ENCODE results near the gene CYP4F3.

The CYP4F3 gene

DNA sequence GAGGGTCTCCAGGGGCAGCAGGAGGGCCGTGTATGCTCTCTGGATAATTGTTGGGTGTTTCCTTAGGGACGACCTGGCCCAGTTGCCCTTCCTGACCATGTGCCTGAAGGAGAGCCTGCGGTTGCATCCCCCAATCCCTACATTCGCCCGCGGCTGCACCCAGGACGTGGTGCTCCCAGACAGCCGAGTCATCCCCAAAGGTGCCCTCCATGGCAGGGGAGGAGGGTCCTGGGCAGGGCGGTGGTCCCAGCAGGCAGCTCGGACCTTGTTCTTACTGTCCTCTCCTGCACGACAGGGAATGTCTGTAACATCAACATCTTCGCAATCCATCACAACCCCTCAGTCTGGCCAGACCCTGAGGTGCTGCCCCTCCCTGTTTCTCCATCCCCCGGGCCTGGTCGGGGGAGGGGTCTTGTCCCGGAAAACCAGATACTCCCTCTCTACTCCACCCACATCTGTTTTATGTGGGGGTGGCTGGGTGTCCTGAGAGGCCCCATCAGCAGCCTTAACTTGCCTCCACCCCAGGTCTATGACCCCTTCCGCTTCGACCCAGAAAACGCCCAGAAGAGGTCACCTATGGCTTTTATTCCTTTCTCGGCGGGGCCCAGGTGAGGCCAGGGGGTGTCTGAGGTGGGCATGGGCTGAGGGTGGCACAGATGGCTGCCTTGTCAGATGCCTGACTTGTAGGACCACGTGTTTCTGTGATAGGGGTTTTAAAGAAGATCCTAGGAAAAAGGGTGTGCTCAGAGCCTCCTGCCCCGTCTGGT is 12.3 kb upstream of the CYP4F3 start:
- Histone ChIP-seq H3K4me3 (ENCODE audit: low read depth, low read length) (no peak overlapping the region), H3K27me3 (ENCODE audit: insufficient read depth, low read depth, severe bottlenecking) (peaks cover 65% of the 10 kb centered on the region), H3K27ac (no peak overlapping the region), H3K9me3 (ENCODE audit: severe bottlenecking) (no peaks in the 10 kb centered on the region), H3K36me3 (no peaks in the 10 kb centered on the region)
- no peak for DNase-seq
- TF ChIP-seq, protein P1, sequence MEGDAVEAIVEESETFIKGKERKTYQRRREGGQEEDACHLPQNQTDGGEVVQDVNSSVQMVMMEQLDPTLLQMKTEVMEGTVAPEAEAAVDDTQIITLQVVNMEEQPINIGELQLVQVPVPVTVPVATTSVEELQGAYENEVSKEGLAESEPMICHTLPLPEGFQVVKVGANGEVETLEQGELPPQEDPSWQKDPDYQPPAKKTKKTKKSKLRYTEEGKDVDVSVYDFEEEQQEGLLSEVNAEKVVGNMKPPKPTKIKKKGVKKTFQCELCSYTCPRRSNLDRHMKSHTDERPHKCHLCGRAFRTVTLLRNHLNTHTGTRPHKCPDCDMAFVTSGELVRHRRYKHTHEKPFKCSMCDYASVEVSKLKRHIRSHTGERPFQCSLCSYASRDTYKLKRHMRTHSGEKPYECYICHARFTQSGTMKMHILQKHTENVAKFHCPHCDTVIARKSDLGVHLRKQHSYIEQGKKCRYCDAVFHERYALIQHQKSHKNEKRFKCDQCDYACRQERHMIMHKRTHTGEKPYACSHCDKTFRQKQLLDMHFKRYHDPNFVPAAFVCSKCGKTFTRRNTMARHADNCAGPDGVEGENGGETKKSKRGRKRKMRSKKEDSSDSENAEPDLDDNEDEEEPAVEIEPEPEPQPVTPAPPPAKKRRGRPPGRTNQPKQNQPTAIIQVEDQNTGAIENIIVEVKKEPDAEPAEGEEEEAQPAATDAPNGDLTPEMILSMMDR (IDR thresholded peaks at IDR 0.05; ENCODE audit: low read depth, low read length) = no peak

DNA sequence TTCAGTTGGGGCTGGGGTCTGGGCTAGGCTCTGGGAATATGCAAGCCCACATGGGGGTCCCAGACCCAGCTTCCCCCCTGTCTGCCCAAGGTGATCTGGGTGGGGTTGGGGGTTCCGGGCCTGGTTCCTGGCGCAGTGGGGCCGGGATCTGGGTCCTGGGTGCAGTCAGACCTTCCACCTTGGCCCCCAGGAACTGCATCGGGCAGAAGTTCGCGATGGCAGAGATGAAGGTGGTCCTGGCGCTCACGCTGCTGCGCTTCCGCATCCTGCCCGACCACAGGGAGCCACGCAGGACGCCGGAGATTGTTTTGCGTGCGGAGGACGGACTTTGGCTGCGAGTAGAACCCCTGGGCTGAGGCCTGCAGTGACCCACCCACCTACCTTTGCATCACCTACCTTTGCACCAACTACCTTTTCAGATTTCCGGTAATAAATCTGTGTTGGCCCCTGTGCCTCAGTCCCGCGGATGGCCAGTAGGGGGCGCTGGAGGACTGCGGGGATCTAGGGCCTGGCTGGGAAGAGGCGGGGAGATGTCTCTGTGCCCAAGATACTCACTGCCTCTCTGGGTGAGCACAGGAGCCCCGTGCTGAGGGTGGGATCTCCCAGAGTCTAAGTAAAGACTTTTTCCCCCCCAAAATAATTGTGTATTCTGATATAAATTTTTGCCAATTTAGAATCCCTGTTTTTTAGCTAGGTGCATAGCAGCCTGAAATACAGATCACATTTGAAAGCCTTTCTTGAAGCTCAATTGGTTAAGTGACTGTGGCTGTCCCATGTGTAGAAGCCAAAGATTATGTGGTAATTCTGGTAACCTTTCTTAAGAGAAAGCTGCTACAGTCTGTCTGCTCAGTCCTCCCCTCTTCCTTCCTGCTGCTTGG is 11.5 kb upstream of the CYP4F3 start:
- peaks cover 63% of the 10 kb centered on the region for H3K27me3 ChIP-seq (ENCODE audit: insufficient read depth, low read depth, severe bottlenecking)
- H3K9me3 ChIP-seq (ENCODE audit: severe bottlenecking) = no peaks in the 10 kb centered on the region
- H3K27ac ChIP-seq = no peak overlapping the region
- no peaks in the 10 kb centered on the region for H3K36me3 ChIP-seq
- TF ChIP-seq, protein P1 (IDR thresholded peaks at IDR 0.05; ENCODE audit: low read depth, low read length) = peak; percentile 83
- H3K4me3 ChIP-seq (ENCODE audit: low read depth, low read length) = no peak overlapping the region
- peak; percentile 72 for DNase-seq

DNA sequence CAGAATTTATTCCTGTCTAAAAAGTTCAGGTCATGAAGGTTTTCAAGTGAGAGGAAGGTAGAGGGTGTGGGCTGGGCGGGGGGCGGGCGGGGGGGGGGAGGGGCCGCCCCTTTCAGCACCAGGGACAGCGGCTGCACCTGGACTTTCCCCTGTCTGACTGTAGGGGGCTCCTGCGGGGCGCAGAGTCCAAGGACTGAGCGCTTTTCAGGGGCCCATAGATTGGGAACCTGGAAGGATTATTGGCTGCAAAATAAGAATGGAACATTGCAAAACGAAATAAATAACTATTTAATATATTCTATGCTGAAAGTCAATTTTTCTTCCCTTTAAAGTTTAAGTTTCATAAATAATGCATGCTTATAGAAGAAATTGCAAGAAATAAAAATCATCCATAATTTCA is 8.9 kb upstream of the CYP4F3 start:
- Histone ChIP-seq H3K27ac (no peak overlapping the region), H3K36me3 (no peaks in the 10 kb centered on the region), H3K27me3 (ENCODE audit: insufficient read depth, low read depth, severe bottlenecking) (peaks cover 67% of the 10 kb centered on the region), H3K4me3 (ENCODE audit: low read depth, low read length) (no peak overlapping the region), H3K9me3 (ENCODE audit: severe bottlenecking) (no peaks in the 10 kb centered on the region)
- TF ChIP-seq, protein P1 (IDR thresholded peaks at IDR 0.05; ENCODE audit: low read depth, low read length) = peak; percentile 50
- DNase-seq = peak; percentile 35

DNA sequence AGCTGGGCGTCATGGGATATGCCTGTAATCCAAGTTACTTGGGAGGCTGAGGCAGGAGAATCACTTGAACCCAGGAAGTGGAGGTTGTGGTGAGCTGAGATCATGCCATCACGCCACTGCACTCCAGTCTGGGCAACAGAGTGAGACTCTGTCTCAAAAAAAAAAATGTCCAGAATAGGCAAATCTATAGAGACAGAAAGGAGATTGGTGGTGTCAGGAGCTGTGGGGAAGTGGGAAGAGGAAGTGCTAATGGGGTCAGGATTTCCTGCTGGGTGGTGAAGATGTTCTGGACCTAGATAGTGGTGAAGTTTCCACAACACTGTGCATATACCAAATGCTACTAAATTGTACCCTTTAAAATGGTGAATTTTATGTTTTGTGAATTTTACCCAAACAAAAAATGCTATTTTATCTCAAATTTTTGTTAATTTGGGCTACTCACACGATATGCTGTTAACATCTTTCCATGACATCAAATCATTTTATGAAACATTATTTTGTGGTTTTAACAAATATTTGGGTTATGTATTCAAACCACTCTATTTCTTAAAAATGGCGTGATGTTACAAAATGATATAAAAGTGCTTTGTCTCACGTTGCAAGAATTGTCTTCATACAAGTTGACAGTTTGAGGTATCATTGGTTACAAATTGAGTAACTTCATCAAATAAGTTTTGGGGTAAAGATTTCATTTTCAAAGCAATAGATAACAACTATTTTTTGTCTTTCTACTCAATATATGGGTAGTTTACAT is 7.4 kb upstream of the CYP4F3 start:
- Histone ChIP-seq H3K27me3 (ENCODE audit: insufficient read depth, low read depth, severe bottlenecking) (peaks cover 62% of the 10 kb centered on the region), H3K27ac (no peak overlapping the region), H3K9me3 (ENCODE audit: severe bottlenecking) (no peaks in the 10 kb centered on the region), H3K4me3 (ENCODE audit: low read depth, low read length) (no peak overlapping the region), H3K36me3 (no peaks in the 10 kb centered on the region)
- DNase-seq = no peak
- TF ChIP-seq, protein P1 (IDR thresholded peaks at IDR 0.05; ENCODE audit: low read depth, low read length) = no peak

DNA sequence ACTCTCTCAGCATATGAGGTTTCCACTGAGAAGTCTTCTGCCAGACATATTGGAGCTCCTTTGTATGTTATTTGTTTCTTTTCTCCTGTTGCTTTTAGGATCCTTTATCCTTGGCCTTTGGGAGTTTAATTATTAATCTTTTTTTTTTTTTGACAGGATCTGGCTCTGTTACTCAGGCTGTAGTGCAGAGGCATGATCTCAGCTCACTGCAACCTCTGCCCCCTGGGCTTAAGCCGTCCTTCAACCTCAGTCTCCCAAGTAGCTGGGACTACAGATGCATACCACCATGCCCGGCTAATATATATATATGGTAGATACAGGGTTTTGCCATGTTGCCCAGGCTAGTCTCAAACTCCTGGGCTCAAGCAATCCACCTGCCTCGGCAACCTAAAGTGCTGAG is 6.6 kb upstream of the CYP4F3 start:
- Histone ChIP-seq H3K27me3 (ENCODE audit: insufficient read depth, low read depth, severe bottlenecking) (peaks cover 61% of the 10 kb centered on the region), H3K4me3 (ENCODE audit: low read depth, low read length) (no peak overlapping the region), H3K9me3 (ENCODE audit: severe bottlenecking) (no peaks in the 10 kb centered on the region), H3K36me3 (no peaks in the 10 kb centered on the region), H3K27ac (no peak overlapping the region)
- TF ChIP-seq, protein P1 (IDR thresholded peaks at IDR 0.05; ENCODE audit: low read depth, low read length) = no peak
- DNase-seq = no peak

All from WERI-Rb-1 (cell line).